Neutrophil (primary cell): ENCODE results near the gene PPY.
"Not testable (repeated sequence)": the region's sequence is repeated elsewhere in the genome, so short reads cannot be mapped to it uniquely, and the experiment has no call there.

Experiments
- H3K27ac ChIP-seq: fragments of 200-600 bp; sonication (generic); 2 replicates; pipeline ENCODE4 v1.5.1; 2016; ENCODE audit warnings: mild to moderate bottlenecking, moderate library complexity
- H3K27me3 ChIP-seq: fragments of 200-600 bp; sonication (generic); 2 replicates; pipeline ENCODE4 v1.6.0; 2016; ENCODE audit warnings: mild to moderate bottlenecking
- H3K36me3 ChIP-seq: fragments of 200-600 bp; sonication (generic); 2 replicates; pipeline ENCODE4 v1.5.1; 2017
- H3K4me1 ChIP-seq, 2 experiments: fragments of 200-600 bp in 1 of 2; sonication (generic) in 1 of 2; 1 replicate in 1 of 2; 2 replicates in 1 of 2; pipeline versions ENCODE4 v1.5.1 to v1.6.1; 2013 to 2016; ENCODE audit warnings: low read depth in 1 of 2, low read length in 1 of 2, mild to moderate bottlenecking in 1 of 2, moderate library complexity in 1 of 2; ENCODE audit not compliant: control insufficient read depth in 1 of 2, insufficient read depth in 1 of 2
- H3K4me3 ChIP-seq, 2 experiments: fragments of 200-600 bp in 1 of 2; sonication (generic) in 1 of 2; 1 replicate in 1 of 2; 2 replicates in 1 of 2; pipeline ENCODE4 v1.5.1; 2013 to 2016; ENCODE audit warnings: low read depth in 1 of 2, low read length in 1 of 2, mild to moderate bottlenecking in 1 of 2, moderate library complexity in 1 of 2
- H3K9me3 ChIP-seq: fragments of 200-600 bp; sonication (generic); 2 replicates; pipeline ENCODE4 v1.5.1; 2016
- CTCF ChIP-seq: fragments of 200-600 bp; sonication (generic); IDR thresholded peaks from 2 replicates; pipeline ENCODE4 v1.5.1; 2016; ENCODE audit warnings: antibody characterized with exemption

PPY gene

GRCh38 chr17:43940630-43941029 is 1.6 kb downstream of the PPY start:
- H3K9me3 ChIP-seq = no peaks in the 10 kb centered on the region
- no peaks in the 10 kb centered on the region for H3K36me3 ChIP-seq
- peaks cover 4 to 6% of the 10 kb centered on the region in 2 experiments for H3K4me1 ChIP-seq
- no peak overlapping the region for H3K27ac ChIP-seq
- peaks cover 53% of the 10 kb centered on the region for H3K27me3 ChIP-seq
- H3K4me3 ChIP-seq = no peak overlapping the region
- TF ChIP-seq CTCF = no peak

- no peaks in the 10 kb centered on the region for H3K9me3 ChIP-seq
- peaks cover 4 to 6% of the 10 kb centered on the region in 2 experiments for H3K4me1 ChIP-seq
- H3K4me3 ChIP-seq = no peak overlapping the region
- H3K27ac ChIP-seq = no peak overlapping the region
- TF ChIP-seq CTCF = no peak
- H3K27me3 ChIP-seq = peaks cover 58% of the 10 kb centered on the region
- H3K36me3 ChIP-seq = no peaks in the 10 kb centered on the region
Measured at GRCh38 chr17:43939886-43940285, 2.4 kb downstream of the PPY start.

GRCh38 chr17:43939452-43939851 is 2.8 kb downstream of the PPY start:
- not testable (repeated sequence) for H3K27ac ChIP-seq, H3K36me3 ChIP-seq, H3K4me3 ChIP-seq, H3K9me3 ChIP-seq, H3K4me1 ChIP-seq
- H3K27me3 ChIP-seq = peaks cover 61% of the 10 kb centered on the region

GRCh38 chr17:43938838-43939182 is 3.5 kb downstream of the PPY start:
- peaks cover 4 to 6% of the 10 kb centered on the region in 2 experiments for H3K4me1 ChIP-seq
- no peaks in the 10 kb centered on the region for H3K9me3 ChIP-seq
- no peak overlapping the region for H3K27ac ChIP-seq
- H3K36me3 ChIP-seq = no peaks in the 10 kb centered on the region
- no peak for TF ChIP-seq CTCF
- no peak overlapping the region for H3K4me3 ChIP-seq
- H3K27me3 ChIP-seq = peaks cover 68% of the 10 kb centered on the region

- no peak for TF ChIP-seq CTCF
- Histone ChIP-seq H3K4me1 (peaks cover 4 to 6% of the 10 kb centered on the region in 2 experiments), H3K4me3 (no peak overlapping the region), H3K36me3 (no peaks in the 10 kb centered on the region), H3K27me3 (peaks cover 71% of the 10 kb centered on the region), H3K27ac (no peak overlapping the region), H3K9me3 (no peaks in the 10 kb centered on the region)
Measured at GRCh38 chr17:43936434-43936833, 5.8 kb downstream of the PPY start.

- H3K27ac ChIP-seq = no peak overlapping the region
- H3K9me3 ChIP-seq = no peaks in the 10 kb centered on the region
- TF ChIP-seq CTCF = no peak
- peaks cover 4 to 6% of the 10 kb centered on the region in 2 experiments for H3K4me1 ChIP-seq
- H3K36me3 ChIP-seq = no peaks in the 10 kb centered on the region
- H3K4me3 ChIP-seq = no peak overlapping the region
- peaks cover 73% of the 10 kb centered on the region for H3K27me3 ChIP-seq
Measured at GRCh38 chr17:43935926-43936261, 6.4 kb downstream of the PPY start.
